Gastrocnemius medialis (tissue), 4 donors: ENCODE measurements around the gene SCN4B. TPM values are rescaled to one million over a fixed set of nuclear protein-coding genes. Genes with fewer than 3 reads are reported as not detected.

ENCODE experiments used
- ATAC-seq, 2 donors: fragments of 150-250 bp; one replicate each; pipeline ENCODE4 v1.9.1; 2016
- DNase-seq, 2 donors: peaks; one replicate each; pipeline ENCODE4 v3.0.0-alpha.2; 2019
- H3K27ac ChIP-seq, 4 donors: fragments of 200-600 bp; sonication (generic); 1 replicate in 1 of 4; 2 replicates in 3 of 4; pipeline ENCODE4 v1.5.1; 2016 to 2018; ENCODE audit warnings: mild to moderate bottlenecking in 2 of 4, moderate library complexity in 1 of 4
- H3K27me3 ChIP-seq, 3 donors: fragments of 200-600 bp; sonication (generic) in 2 of 3; 1 replicate in 1 of 3; 2 replicates in 2 of 3; pipeline versions ENCODE4 v1.5.1 to v1.6.0; 2016 to 2019; ENCODE audit warnings: mild to moderate bottlenecking in 1 of 3, moderate library complexity in 1 of 3
- H3K36me3 ChIP-seq, 2 donors: fragments of 200-600 bp; sonication (generic) in 1 of 2; one replicate each; pipeline ENCODE4 v1.5.1; 2017 to 2018
- H3K4me1 ChIP-seq, 2 donors: fragments of 200-600 bp; sonication (generic) in 1 of 2; one replicate each; pipeline ENCODE4 v1.5.1; 2016 to 2017; ENCODE audit warnings: mild to moderate bottlenecking in 2 of 2
- H3K4me3 ChIP-seq, 4 donors: fragments of 200-600 bp; sonication (generic) in 3 of 4; 1 replicate in 1 of 4; 2 replicates in 3 of 4; pipeline ENCODE4 v1.5.1; 2016 to 2019; ENCODE audit warnings: mild to moderate bottlenecking in 2 of 4
- H3K9me3 ChIP-seq, 3 donors: fragments of 200-600 bp; sonication (generic) in 2 of 3; 1 replicate in 1 of 3; 2 replicates in 2 of 3; pipeline ENCODE4 v1.5.1; 2016 to 2019
- CTCF ChIP-seq, 5 experiments: fragments of 450-650 bp in 3 of 5; fragments of 200-600 bp in 2 of 5; sonication (generic) in 2 of 5; IDR thresholded peaks in 4 of 5; conservative IDR thresholded peaks in 1 of 5; 1 replicate in 4 of 5; 2 replicates in 1 of 5; pipeline ENCODE4 v1.5.1; 2016 to 2019; ENCODE audit warnings: antibody characterized with exemption in 5 of 5, mild to moderate bottlenecking in 3 of 5, moderate library complexity in 3 of 5
- POLR2A ChIP-seq, 2 donors: fragments of 450-650 bp; IDR thresholded peaks; one replicate each; pipeline ENCODE4 v1.6.1; 2017; ENCODE audit warnings: antibody characterized with exemption in 2 of 2, mild to moderate bottlenecking in 2 of 2, moderate library complexity in 2 of 2
- in situ Hi-C, 4 donors: fragments of 200-750 bp; cut with MboI; loops; one replicate each; pipeline versions ENCODE4 v1.15.0 to v1.8.0; 2017; ENCODE audit warnings: low sequenced_read_pairs in 4 of 4
- intact Hi-C: fragments of 100-400 bp; cut with DNase I; formaldehyde crosslinking; loops from one replicate; pipeline ENCODE4 v1.15.1; 2023; ENCODE audit warnings: low total_unique reads
- total RNA-seq, 4 donors: library from RNA; depleted of rRNA; stranded (reverse); fragments of >200 nt; gene quantifications; one replicate each; pipeline versions ENCODE4 v1.1.0 to v1.2.3, GENCODE V29; 2016

The SCN4B gene
- total RNA-seq, 4 donors from 2014 or later, result 3.5 to 16.3 (median 6.5) TPM

- DNase-seq, result no peak
- Histone ChIP-seq H3K4me1 (no peaks in the 10 kb centered on the region), H3K27ac (no peak overlapping the region), H3K4me3 (no peak overlapping the region), H3K27me3 (no peaks in the 10 kb centered on the region), H3K36me3 (no peaks in the 10 kb centered on the region), H3K9me3 (no peaks in the 10 kb centered on the region)
- in situ Hi-C loops (no loop called here), intact Hi-C loops (no loop called here)
- ATAC-seq, result no peak
- TF ChIP-seq POLR2A (IDR thresholded peaks at IDR 0.05), result no peak
- TF ChIP-seq CTCF (IDR thresholded peaks at IDR 0.05 in 4 of 5, conservative IDR thresholded peaks at IDR 0.05 in 1 of 5), result no peak
These were observed 60.9 kb downstream of the SCN4B start for GRCh38 chr11:118091690-118092089.

GRCh38 chr11:118090545-118091162 lies 62.0 kb downstream of the SCN4B start:
- Histone ChIP-seq H3K27ac (no peak overlapping the region), H3K9me3 (no peaks in the 10 kb centered on the region), H3K4me3 (no peak overlapping the region), H3K4me1 (no peaks in the 10 kb centered on the region), H3K36me3 (no peaks in the 10 kb centered on the region), H3K27me3 (no peaks in the 10 kb centered on the region)
- ATAC-seq (no peak), DNase-seq (no peak)
- TF ChIP-seq CTCF (IDR thresholded peaks at IDR 0.05 in 4 of 5, conservative IDR thresholded peaks at IDR 0.05 in 1 of 5) (no peak), POLR2A (IDR thresholded peaks at IDR 0.05) (no peak)
- intact Hi-C loops, result no loop called here
- in situ Hi-C loops, result no loop called here

DNA sequence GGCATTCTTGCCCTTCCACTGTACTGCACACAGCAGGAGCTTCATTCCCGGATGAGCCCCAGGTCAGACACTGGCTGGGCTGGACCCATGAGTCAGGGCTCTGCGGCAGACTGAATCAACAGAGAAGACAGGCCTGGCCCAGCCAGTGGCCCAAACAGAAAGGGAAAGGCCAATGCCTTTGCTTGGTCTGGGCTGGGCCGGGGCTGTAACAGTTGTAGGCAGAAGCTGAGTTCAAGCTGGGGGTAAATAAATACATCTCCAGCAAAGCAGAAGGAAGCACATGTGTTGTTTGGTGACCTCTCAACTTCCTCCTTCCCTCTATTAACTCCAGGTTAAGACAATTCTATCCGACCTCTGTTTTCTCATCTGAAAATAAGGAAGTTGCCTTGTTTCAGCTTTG lies 64.1 kb downstream of the SCN4B start:
- Histone ChIP-seq H3K27me3 (no peaks in the 10 kb centered on the region), H3K36me3 (no peaks in the 10 kb centered on the region), H3K4me3 (no peak overlapping the region), H3K27ac (no peak overlapping the region), H3K4me1 (peaks cover 10 to 13% of the 10 kb centered on the region in 2 donors), H3K9me3 (no peaks in the 10 kb centered on the region)
- intact Hi-C loops (no loop called here), in situ Hi-C loops (no loop called here)
- ATAC-seq, result no peak
- TF ChIP-seq CTCF (IDR thresholded peaks at IDR 0.05 in 4 of 5, conservative IDR thresholded peaks at IDR 0.05 in 1 of 5) (no peak), POLR2A (IDR thresholded peaks at IDR 0.05) (no peak)
- no peak for DNase-seq

GRCh38 chr11:118087931-118088330 lies 64.7 kb downstream of the SCN4B start:
- Histone ChIP-seq H3K4me3 (no peak overlapping the region), H3K27ac (no peak overlapping the region), H3K9me3 (no peaks in the 10 kb centered on the region), H3K4me1 (peaks cover 13 to 14% of the 10 kb centered on the region in 2 donors), H3K27me3 (no peaks in the 10 kb centered on the region), H3K36me3 (no peaks in the 10 kb centered on the region)
- in situ Hi-C loops, result no loop called here
- intact Hi-C loops, result no loop called here
- TF ChIP-seq POLR2A (IDR thresholded peaks at IDR 0.05) (no peak), CTCF (IDR thresholded peaks at IDR 0.05 in 4 of 5, conservative IDR thresholded peaks at IDR 0.05 in 1 of 5) (no peak)
- DNase-seq, result no peak
- ATAC-seq, result no peak
